Measurements from ENCODE around the gene PKD2L1. TPM values are rescaled to one million over a fixed set of nuclear protein-coding genes. Genes with fewer than 3 reads are reported as not detected.

The PKD2L1 gene
- total and polyA plus RNA-seq, 9 of the 15 experiments (the other 6 are each of a cell fraction or from before 2014, with no cell fraction given), result not detected

DNA sequence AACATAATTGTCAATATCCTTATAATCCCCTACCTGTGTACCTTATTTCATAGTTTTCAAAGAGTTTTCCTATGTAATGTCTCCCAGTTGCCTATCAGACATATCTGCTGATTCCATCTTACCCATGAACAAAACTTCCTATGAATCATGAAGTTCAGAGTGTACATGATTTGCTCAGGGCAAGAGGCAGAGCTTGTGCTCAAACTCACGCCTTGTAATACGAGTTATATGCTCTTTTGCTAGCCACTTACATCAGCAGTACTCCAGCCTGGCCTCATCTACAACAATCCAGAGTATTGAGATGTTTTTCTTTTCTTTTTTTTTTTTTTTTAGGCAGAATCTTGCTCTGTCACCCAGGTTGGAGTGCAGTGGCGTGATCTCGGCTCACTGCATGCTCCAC is 11.8 kb downstream of the PKD2L1 start:
- ChIA-PET POLR2A (interaction anchor here (0.7 kb wide), 1 partner anchor 855 kb away, joined by 3 read pairs; no protein-coding TSS in a partner anchor), CTCF (ENCODE audit: low intra/inter-chr PET ratio) (interaction anchor here (0.9 kb wide), 1 partner anchor 116 kb away, joined by 5 read pairs; no protein-coding TSS in a partner anchor)
- ATAC-seq, result no peak
- Histone ChIP-seq H4K20me1 (replicated peaks; ENCODE audit: control insufficient read depth, insufficient read depth, low read length) (no peaks in the 10 kb centered on the region), H3K9me1 (ENCODE audit: control insufficient read depth, insufficient read depth, low read length) (no peaks in the 10 kb centered on the region), H3K36me3 (ENCODE audit: control insufficient read depth, insufficient read depth, low read length) (no peaks in the 10 kb centered on the region), H2AFZ (ENCODE audit: low read depth, low read length) (no peak overlapping the region), H3K9me3 (replicated peaks; ENCODE audit: control insufficient read depth, insufficient read depth, low read depth, low read length) (no peaks in the 10 kb centered on the region), H3K4me3 (no peak overlapping the region), H3K4me2 (ENCODE audit: insufficient read depth, low read length) (no peak overlapping the region), H3K27ac (ENCODE audit: extremely low read depth, low read depth, low read length) (no peak overlapping the region), H3K27me3 (ENCODE audit: control insufficient read depth in 2 of 2, insufficient read depth in 2 of 2, low read length in 2 of 2) (peaks cover 4 to 9% of the 10 kb centered on the region in 2 experiments; a peak in 3 of 5 replicates), H3K4me1 (replicated peaks in 1 of 2; ENCODE audit: control insufficient read depth in 2 of 2, insufficient read depth in 2 of 2, low read length in 2 of 2) (no peaks in the 10 kb centered on the region; a peak in 1 of 5 replicates), H3K9ac (ENCODE audit: insufficient read depth in 1 of 2, low read depth in 2 of 2, low read length in 2 of 2) (no peak overlapping the region), H3K79me2 (ENCODE audit: control insufficient read depth, insufficient read depth, low read length) (no peaks in the 10 kb centered on the region)
- in situ Hi-C loops (cut with MboI) (no loop called here), intact Hi-C loops (cut with micrococcal nuclease) (no loop called here)
- no peak for FAIRE-seq
- TF ChIP-seq XRCC5 (IDR thresholded peaks at IDR 0.05; ENCODE audit: low read depth, low read length) (no peak), ADNP (tag; IDR thresholded peaks at IDR 0.05) (no peak), HCFC1 (IDR thresholded peaks at IDR 0.05; ENCODE audit: low read depth, low read length) (no peak), SLC30A9 (CRISPR knock-in tag; IDR thresholded peaks at IDR 0.05) (no peak), POLR3A (IDR thresholded peaks at IDR 0.05; ENCODE audit: borderline replicate concordance, extremely low read depth, insufficient read depth, insufficient read length) (no peak), NONO (IDR thresholded peaks at IDR 0.05; ENCODE audit: low read depth in 2 of 2, low read length in 1 of 2) (no peak), ZNF695 (CRISPR knock-in tag; IDR thresholded peaks at IDR 0.05) (no peak), FOSL1 (tag; conservative IDR thresholded peaks at IDR 0.05) (no peak), MAFG (tag; conservative IDR thresholded peaks at IDR 0.05) (no peak), U2AF1 (optimal IDR thresholded peaks at IDR 0.05; ENCODE audit: low read depth, low read length) (no peak)
- TF ChIP-seq, protein P1, sequence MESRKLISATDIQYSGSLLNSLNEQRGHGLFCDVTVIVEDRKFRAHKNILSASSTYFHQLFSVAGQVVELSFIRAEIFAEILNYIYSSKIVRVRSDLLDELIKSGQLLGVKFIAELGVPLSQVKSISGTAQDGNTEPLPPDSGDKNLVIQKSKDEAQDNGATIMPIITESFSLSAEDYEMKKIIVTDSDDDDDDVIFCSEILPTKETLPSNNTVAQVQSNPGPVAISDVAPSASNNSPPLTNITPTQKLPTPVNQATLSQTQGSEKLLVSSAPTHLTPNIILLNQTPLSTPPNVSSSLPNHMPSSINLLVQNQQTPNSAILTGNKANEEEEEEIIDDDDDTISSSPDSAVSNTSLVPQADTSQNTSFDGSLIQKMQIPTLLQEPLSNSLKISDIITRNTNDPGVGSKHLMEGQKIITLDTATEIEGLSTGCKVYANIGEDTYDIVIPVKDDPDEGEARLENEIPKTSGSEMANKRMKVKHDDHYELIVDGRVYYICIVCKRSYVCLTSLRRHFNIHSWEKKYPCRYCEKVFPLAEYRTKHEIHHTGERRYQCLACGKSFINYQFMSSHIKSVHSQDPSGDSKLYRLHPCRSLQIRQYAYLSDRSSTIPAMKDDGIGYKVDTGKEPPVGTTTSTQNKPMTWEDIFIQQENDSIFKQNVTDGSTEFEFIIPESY (CRISPR knock-in tag; IDR thresholded peaks at IDR 0.05), result no peak
- TF ChIP-seq, protein P2, sequence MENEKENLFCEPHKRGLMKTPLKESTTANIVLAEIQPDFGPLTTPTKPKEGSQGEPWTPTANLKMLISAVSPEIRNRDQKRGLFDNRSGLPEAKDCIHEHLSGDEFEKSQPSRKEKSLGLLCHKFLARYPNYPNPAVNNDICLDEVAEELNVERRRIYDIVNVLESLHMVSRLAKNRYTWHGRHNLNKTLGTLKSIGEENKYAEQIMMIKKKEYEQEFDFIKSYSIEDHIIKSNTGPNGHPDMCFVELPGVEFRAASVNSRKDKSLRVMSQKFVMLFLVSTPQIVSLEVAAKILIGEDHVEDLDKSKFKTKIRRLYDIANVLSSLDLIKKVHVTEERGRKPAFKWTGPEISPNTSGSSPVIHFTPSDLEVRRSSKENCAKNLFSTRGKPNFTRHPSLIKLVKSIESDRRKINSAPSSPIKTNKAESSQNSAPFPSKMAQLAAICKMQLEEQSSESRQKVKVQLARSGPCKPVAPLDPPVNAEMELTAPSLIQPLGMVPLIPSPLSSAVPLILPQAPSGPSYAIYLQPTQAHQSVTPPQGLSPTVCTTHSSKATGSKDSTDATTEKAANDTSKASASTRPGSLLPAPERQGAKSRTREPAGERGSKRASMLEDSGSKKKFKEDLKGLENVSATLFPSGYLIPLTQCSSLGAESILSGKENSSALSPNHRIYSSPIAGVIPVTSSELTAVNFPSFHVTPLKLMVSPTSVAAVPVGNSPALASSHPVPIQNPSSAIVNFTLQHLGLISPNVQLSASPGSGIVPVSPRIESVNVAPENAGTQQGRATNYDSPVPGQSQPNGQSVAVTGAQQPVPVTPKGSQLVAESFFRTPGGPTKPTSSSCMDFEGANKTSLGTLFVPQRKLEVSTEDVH (IDR thresholded peaks at IDR 0.05; ENCODE audit: low read depth, partially characterized antibody), result no peak
- TF ChIP-seq, protein P3, sequence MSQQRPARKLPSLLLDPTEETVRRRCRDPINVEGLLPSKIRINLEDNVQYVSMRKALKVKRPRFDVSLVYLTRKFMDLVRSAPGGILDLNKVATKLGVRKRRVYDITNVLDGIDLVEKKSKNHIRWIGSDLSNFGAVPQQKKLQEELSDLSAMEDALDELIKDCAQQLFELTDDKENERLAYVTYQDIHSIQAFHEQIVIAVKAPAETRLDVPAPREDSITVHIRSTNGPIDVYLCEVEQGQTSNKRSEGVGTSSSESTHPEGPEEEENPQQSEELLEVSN (IDR thresholded peaks at IDR 0.05; ENCODE audit: borderline replicate concordance in 1 of 2, extremely low read depth in 1 of 2, insufficient read depth in 1 of 2, insufficient read length in 1 of 2, low read depth in 1 of 2, low read length in 1 of 2, poor library complexity in 1 of 2, severe bottlenecking in 1 of 2), result no peak
- no TSS peak for BruUV-seq (replicated peaks)
- WGBS (ENCODE audit: insufficient coverage, low coverage, missing lambda C conversion rate), result 0% methylated on average over 4 of the region's 4 CpGs
- DNase-seq (ENCODE audit: extremely low read depth in 1 of 4, low spot score in 3 of 4), result no peak
